SJCRH30 (cell line): ENCODE results near the gene INTS14. TPM values are rescaled to one million over a fixed set of nuclear protein-coding genes. Genes with fewer than 3 reads are reported as not detected.
A peak's percentile ranks its signal among the peaks of the same experiment; 100 is the strongest.
"Not testable (repeated sequence)": the region's sequence is repeated elsewhere in the genome, so short reads cannot be mapped to it uniquely, and the experiment has no call there.

Source experiments
- DNase-seq, 2 experiments: peaks; one replicate each; pipeline ENCODE4 v3.0.0-alpha.2; 2015 to 2020
- H3K27ac ChIP-seq: fragments of 250-450 bp; sonication (Bioruptor Pico); 2 replicates; pipeline ENCODE4 v1.5.1; 2020; ENCODE audit warnings: mild to moderate bottlenecking, moderate library complexity
- H3K27me3 ChIP-seq: fragments of 250-450 bp; sonication (Bioruptor Pico); 2 replicates; pipeline ENCODE4 v1.5.1; 2020; ENCODE audit warnings: mild to moderate bottlenecking, moderate library complexity
- H3K36me3 ChIP-seq: fragments of 250-450 bp; sonication (Bioruptor Pico); 2 replicates; pipeline ENCODE4 v1.5.1; 2020; ENCODE audit warnings: mild to moderate bottlenecking, moderate library complexity
- H3K4me1 ChIP-seq: fragments of 250-450 bp; sonication (Bioruptor Pico); 2 replicates; pipeline ENCODE4 v1.5.1; 2020; ENCODE audit warnings: mild to moderate bottlenecking, moderate library complexity
- H3K4me3 ChIP-seq: fragments of 250-450 bp; sonication (Bioruptor Pico); 2 replicates; pipeline ENCODE4 v1.5.1; 2020; ENCODE audit warnings: mild to moderate bottlenecking, moderate library complexity
- H3K9me3 ChIP-seq: fragments of 250-450 bp; sonication (Bioruptor Pico); replicated peaks from 2 replicates; pipeline ENCODE4 v1.5.1; 2020; ENCODE audit warnings: mild to moderate bottlenecking, moderate library complexity
- total RNA-seq: library from RNA; depleted of rRNA; stranded (reverse); fragments of >200 nt; shearing (Covaris generic); gene quantifications from 2 replicates; pipeline ENCODE4 v1.2.3, GENCODE V29; 2014

Gene INTS14
- total RNA-seq, 1 experiment from 2014 or later: 47.6 TPM

DNA sequence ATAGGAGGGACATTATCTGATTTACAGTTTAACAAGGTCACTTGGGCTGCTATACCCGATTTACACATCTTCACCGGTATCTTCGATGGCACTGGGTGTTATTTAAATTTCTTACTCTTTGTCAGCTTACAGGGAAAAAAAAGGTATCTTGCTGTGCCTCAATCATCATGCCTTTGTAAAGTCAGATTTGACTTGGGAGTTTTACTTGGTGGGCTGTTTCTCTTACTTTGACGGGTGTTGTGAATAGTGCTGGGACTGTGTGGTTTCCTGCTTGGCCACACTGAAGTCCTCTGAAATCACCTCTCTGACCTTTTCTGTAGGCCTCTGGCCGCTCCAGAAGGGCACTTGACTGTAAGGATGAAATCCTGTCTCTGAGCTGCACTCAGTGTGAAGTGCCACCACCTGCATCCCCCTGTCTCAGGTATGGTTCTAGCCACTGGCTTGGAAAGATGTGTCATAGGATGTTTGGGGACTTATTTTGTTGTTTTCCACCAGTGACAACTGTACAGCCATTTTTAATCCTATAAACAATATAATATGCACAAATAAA lies 7.7 kb upstream of the INTS14 start:
- Histone ChIP-seq H3K4me1 (no peaks in the 10 kb centered on the region), H3K27ac (no peak overlapping the region), H3K9me3 (no peaks in the 10 kb centered on the region), H3K4me3 (no peak overlapping the region), H3K27me3 (no peaks in the 10 kb centered on the region), H3K36me3 (no peaks in the 10 kb centered on the region)
- DNase-seq: no peak

DNA sequence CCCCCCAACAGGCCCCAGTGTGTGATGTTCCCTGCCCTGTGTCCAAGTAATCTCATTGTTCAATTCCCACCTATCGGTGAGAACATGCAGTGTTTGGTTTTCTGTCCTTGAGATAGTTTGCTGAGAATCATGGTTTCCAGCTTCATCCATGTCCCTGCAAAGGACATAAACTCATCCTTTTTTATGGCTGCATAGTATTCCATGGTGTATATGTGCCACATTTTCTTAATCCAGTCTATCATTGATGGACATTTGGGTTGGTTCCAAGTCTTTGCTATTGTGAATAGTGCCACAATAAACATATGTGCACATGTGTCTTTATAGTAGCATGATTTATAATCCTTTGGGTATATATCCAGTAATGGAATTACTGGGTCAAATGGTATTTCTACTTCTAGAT lies 5.0 kb upstream of the INTS14 start:
- H3K27me3 ChIP-seq, H3K36me3 ChIP-seq, H3K9me3 ChIP-seq, DNase-seq, H3K27ac ChIP-seq, H3K4me3 ChIP-seq, H3K4me1 ChIP-seq: not testable (repeated sequence)

DNA sequence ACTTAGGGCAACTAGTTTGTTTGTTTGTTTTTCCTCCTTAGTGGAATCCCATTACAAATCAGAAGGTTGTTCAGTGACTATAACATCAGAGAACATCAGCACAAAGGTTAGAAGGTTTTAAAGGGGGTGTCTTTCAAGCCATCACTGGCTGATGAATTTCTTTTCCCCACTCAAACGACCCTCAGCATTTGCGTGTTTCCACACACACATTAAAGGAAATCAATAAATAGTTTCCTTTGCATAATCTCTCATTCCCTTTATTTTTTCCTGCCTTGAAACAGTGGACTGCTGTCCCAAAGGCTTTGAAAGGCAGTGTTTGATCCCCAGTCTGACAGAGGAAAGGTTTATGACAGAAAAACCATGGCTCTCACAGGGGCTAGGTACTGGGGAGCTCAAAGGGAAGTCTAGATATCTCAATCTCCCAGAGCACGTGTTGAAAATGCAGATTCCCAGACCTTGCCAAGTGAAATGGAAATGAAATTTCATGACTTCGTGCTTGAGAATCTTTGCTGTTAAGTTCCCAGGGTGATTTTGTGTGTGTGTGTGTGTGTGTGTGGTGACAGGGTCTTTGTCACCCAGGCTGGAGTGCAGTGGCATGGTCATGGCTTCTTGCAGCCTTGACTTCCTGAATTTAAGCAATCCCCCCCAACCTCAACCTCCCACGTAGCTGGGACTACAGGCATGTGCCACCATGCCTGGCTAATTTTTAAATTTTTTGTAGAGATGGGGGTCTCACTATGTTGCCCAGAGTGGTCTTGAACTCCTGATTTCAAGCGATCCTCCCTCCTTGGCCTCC lies 2.2 kb upstream of the INTS14 start:
- Histone ChIP-seq H3K9me3 (no peaks in the 10 kb centered on the region), H3K27ac (no peak overlapping the region), H3K4me3 (no peak overlapping the region), H3K27me3 (no peaks in the 10 kb centered on the region), H3K36me3 (no peaks in the 10 kb centered on the region), H3K4me1 (peaks cover 5% of the 10 kb centered on the region; the same call in 1 of the 2 replicates)
- no peak for DNase-seq

DNA sequence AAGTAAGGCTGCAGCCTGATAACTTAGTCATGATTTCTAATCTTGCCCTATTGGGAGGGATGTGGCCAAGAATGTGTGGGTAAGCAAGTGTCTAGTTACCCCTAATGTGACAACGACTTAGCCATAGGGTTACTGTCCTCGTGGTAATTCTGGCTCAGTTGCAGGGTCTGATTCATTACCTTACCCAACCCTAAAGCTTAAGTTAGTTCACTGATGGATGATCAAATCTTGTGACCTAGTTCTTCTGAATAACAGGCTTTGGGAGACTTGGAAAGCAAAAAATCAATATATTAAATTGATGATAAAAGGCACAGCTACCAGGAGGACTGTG lies 1.6 kb upstream of the INTS14 start:
- H3K9me3 ChIP-seq: no peaks in the 10 kb centered on the region
- no peak for DNase-seq
- no peaks in the 10 kb centered on the region for H3K27me3 ChIP-seq
- peaks cover 5% of the 10 kb centered on the region; the same call in 1 of the 2 replicates for H3K4me1 ChIP-seq
- no peak overlapping the region for H3K4me3 ChIP-seq
- H3K27ac ChIP-seq: no peak overlapping the region
- H3K36me3 ChIP-seq: no peaks in the 10 kb centered on the region

DNA sequence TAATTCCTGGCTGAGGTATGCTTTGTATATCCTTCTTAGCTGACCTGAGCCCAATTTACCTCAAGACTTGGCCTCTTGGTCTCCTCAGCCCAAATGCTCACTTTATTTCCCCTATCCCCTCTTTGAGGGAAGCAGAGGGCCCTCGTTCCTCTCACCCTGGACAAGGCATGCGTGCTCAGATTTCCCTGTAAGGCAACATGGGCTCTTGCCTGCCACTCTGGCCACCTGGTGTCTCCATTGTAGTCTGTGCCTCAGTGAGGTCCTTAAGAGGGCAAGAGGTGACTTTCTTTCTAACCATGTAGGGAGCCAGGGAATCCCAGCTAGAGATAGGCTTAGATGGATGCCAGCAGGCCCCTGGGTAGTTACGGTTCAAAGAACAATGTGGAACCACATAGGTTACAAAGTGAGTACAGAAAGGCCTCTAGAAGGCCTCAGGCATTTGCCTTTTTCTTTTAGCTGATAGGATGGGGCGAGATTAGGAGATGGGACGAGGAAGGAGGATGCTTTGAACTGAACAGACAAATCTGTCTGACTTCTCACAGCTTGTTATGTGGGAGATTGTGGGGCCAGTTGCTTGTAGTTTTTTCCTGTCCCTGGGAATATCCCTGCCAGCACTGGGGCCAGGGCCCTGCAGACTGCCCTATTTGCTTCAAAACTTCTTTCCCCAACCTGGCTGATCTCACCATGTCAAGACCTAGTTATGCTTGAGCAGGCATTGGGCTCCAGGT lies 1.1 kb upstream of the INTS14 start:
- peak overlapping the region; percentile 92 for H3K4me3 ChIP-seq
- peak overlapping the region; percentile 77 for H3K27ac ChIP-seq
- peaks cover 5% of the 10 kb centered on the region; the same call in 1 of the 2 replicates for H3K4me1 ChIP-seq
- H3K9me3 ChIP-seq: no peaks in the 10 kb centered on the region
- no peaks in the 10 kb centered on the region for H3K36me3 ChIP-seq
- H3K27me3 ChIP-seq: no peaks in the 10 kb centered on the region
- peak; percentile 25 to 40 for DNase-seq

DNA sequence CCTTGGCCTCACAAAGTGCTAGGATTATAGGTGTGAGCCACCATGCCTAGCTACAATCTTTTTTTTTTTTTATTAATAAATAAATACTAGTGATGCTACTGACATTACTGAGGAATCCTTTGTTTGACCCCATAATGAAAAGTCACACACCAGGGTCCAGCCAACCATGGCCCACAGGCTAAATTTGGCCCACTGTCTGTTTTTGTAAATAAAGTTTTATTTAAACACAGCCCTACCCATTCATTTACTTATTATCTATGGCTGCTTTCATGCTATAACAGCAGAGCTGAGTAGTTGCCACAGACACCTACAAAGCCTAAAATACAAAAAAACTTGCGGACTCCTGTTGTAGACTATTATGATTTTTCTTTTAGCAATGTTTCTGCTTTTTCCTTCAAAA lies 7.4 kb downstream of the INTS14 start:
- DNase-seq: no peak
- H3K9me3 ChIP-seq: no peaks in the 10 kb centered on the region
- H3K27me3 ChIP-seq: no peaks in the 10 kb centered on the region
- no peak overlapping the region for H3K27ac ChIP-seq
- no peak overlapping the region for H3K4me3 ChIP-seq
- H3K36me3 ChIP-seq: peaks cover 17% of the 10 kb centered on the region
- H3K4me1 ChIP-seq: no peaks in the 10 kb centered on the region

DNA sequence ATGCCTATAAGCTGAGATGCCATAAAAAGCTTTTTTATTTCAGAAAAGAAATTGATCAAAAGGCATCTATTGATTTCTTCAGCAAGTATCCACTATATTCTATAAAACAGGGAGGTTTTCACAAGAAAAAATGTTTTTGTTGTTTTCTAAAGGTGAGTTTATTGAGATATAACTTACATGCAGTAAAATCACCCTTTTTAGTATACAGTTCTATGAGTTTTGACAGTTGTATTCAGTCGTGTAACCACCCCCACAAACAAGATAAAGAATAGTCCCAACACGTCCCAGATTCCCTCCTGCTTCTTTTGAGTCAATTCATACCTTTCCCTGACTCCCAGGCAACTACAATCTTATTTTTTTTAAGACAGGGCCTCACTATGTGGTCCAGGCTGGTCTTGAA lies 7.8 kb downstream of the INTS14 start:
- Histone ChIP-seq H3K4me1 (no peaks in the 10 kb centered on the region), H3K36me3 (peaks cover 21% of the 10 kb centered on the region), H3K27me3 (no peaks in the 10 kb centered on the region), H3K9me3 (no peaks in the 10 kb centered on the region), H3K4me3 (no peak overlapping the region), H3K27ac (no peak overlapping the region)
- no peak for DNase-seq

DNA sequence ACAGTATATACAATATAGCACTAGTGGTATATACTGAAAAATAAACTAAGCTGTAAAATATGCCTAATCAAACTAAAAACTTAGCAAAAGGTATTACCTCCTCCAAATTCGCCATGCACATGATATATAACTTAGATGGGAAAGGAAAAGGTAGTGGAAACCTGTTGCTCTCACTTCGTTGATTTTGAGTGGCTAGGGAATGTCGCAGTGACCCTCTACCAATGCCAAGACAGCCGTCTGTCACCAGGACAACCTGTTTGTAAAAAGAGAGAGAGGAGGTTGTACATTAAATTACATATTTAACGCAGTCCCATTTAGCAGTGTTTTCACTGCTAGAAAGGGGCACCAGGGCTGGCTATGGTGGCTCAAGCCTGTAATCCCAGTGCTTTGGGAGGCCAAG lies 11.3 kb downstream of the INTS14 start:
- DNase-seq: no peak
- peaks cover 34% of the 10 kb centered on the region for H3K36me3 ChIP-seq
- H3K4me3 ChIP-seq: no peak overlapping the region
- no peak overlapping the region for H3K27ac ChIP-seq
- H3K27me3 ChIP-seq: no peaks in the 10 kb centered on the region
- H3K9me3 ChIP-seq: no peaks in the 10 kb centered on the region
- H3K4me1 ChIP-seq: no peaks in the 10 kb centered on the region

DNA sequence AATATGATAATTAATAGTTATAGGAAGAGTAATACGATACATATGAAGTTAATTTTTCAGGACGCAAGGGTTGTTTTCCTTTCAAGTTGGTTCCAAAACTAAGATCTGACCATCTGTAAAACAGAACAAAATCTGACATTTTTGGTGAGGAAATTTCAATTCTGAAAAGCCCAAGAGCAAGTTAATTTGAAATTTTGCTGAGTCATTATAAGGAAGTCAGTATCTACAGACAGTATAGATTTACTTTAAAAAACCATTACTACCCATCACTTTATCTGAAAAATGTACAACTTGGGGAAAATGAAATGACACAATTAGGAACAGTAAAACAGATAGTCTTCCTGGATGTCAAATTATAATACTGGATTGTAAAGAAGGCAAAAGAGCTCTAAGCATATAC lies 12.5 kb downstream of the INTS14 start:
- Histone ChIP-seq H3K9me3 (no peaks in the 10 kb centered on the region), H3K36me3 (peaks cover 37% of the 10 kb centered on the region), H3K27ac (no peak overlapping the region), H3K4me3 (no peak overlapping the region), H3K27me3 (no peaks in the 10 kb centered on the region), H3K4me1 (no peaks in the 10 kb centered on the region)
- no peak for DNase-seq

DNA sequence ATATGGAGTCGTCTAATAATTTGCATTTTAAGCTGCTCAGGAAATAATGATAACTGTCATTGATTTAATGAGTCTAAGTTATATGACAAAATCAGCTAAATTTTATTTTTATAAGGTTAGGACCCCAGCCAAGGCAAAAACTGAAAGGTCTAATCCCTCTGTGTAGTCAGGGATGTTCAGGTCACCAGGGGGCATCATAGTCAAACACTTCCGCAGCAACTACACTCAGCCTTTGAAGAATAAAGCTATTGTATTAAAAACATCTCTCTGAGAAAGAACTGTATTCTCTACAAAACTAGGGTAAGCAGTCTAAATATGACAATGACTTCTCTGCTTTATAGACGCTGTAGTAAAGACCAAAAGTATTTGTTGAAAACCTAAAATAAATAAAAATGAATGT lies 15.0 kb downstream of the INTS14 start:
- Histone ChIP-seq H3K36me3 (peaks cover 47% of the 10 kb centered on the region), H3K27ac (no peak overlapping the region), H3K4me1 (no peaks in the 10 kb centered on the region), H3K4me3 (no peak overlapping the region), H3K9me3 (no peaks in the 10 kb centered on the region), H3K27me3 (no peaks in the 10 kb centered on the region)
- peak; percentile 29 to 53 for DNase-seq

DNA sequence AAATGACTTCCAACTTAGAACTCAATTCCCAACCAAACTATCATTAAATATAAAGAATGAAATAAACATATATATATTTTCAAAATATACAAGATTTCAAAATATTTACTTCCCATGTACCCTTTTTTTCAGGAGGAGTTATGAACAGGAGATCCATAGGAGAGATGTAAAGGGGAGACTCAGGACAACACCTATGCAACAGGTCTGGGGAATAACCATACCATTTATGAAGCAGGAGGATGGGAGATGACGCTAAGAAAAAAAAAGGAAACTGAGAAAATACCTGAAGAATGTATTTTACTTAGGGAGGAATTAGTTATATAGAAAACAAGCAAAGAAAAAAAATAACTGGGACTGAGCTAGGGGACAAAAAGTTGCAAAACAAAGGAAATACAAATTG lies 23.8 kb downstream of the INTS14 start:
- Histone ChIP-seq H3K9me3 (no peaks in the 10 kb centered on the region), H3K4me3 (no peak overlapping the region), H3K27me3 (no peaks in the 10 kb centered on the region), H3K27ac (no peak overlapping the region), H3K4me1 (peaks cover 13% of the 10 kb centered on the region), H3K36me3 (peaks cover 26% of the 10 kb centered on the region)
- no peak for DNase-seq

DNA sequence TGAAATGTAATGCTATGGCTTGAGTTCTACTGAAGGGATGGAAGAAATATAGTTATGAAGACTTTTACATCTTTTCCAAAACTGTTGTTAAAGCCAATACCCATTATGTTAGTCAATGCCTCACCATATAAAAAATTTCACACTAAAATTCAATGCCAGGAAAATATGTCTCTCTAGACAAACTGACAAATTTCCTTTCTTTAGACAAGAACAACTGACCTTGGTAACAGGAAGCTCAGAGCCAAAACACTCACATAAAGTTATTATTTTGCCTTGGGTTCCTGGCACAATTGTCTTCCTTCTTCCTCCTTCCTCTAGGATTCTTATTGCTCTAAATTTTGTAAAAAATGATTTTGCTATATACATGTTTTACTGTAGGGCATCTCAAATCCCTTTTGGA lies 26.7 kb downstream of the INTS14 start:
- Histone ChIP-seq H3K27ac (no peak overlapping the region; the same call in 1 of the 2 replicates), H3K27me3 (no peaks in the 10 kb centered on the region), H3K36me3 (peaks cover 24% of the 10 kb centered on the region), H3K4me1 (peaks cover 13% of the 10 kb centered on the region), H3K9me3 (no peaks in the 10 kb centered on the region), H3K4me3 (no peak overlapping the region)
- DNase-seq: no peak

DNA sequence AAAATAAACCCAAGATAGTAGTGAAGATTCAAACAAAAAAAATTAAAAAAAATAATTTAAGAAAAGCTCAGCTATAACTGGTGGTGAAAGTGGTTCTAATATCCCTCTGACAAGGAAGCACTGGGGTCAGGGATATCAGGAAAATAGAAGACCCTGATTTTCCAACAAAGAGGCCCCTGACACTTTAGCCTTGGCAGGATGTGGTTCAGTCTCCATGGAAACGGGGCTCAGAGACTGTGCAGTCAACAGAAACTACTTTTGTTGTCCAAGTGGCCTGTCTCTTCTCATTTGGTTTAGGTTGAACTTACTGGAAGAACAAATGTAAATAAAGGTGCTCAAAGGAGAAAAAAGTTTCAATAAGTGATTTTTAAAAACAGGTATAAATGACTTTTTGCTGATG lies 27.2 kb downstream of the INTS14 start:
- Histone ChIP-seq H3K27ac (peak overlapping the region; percentile 6; the same call in 1 of the 2 replicates), H3K4me3 (no peak overlapping the region), H3K9me3 (no peaks in the 10 kb centered on the region), H3K36me3 (peaks cover 27% of the 10 kb centered on the region), H3K4me1 (peaks cover 13% of the 10 kb centered on the region), H3K27me3 (no peaks in the 10 kb centered on the region)
- DNase-seq: peak; percentile 65 to 83

DNA sequence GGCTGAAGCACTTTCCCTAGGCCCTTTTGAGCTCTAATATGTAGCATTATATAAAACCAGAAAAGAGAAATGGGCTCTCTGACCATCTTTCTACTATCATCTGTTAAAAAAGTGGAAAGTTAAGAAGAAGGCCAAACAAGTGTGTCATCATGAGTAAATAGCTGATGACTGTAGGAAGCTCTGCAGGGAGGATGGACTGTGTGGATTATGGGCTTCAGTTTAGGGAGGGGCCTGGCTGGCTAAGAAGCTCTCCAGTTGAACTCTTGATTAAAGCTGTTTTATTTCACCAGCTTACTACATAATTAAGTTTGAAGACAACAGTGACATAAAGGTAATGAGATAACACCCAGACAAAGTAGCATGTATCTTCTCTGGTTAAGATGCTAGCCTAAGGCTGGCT lies 30.6 kb downstream of the INTS14 start:
- H3K27me3 ChIP-seq: no peaks in the 10 kb centered on the region
- no peaks in the 10 kb centered on the region for H3K9me3 ChIP-seq
- H3K4me1 ChIP-seq: peaks cover 13% of the 10 kb centered on the region
- no peak overlapping the region for H3K27ac ChIP-seq
- H3K36me3 ChIP-seq: peaks cover 45% of the 10 kb centered on the region
- no peak for DNase-seq
- no peak overlapping the region for H3K4me3 ChIP-seq

DNA sequence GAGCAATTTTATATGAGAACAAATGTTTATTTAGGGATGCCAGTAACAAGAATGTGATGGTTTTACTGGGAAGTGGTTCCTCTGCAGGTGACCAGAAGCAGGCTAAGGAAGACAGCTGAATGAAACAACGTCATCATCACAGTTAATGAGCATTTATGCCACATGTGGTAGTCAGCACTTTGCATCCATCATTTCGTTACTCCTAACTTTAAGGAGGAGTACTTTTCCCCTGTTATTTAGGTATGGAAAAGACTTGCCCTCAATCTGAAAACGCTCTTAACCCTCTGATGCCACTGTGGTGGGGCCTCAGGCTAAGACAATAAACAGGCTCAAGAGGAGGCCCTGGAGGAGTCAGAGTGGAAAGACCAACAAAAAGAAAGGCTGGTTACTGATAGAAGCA lies 31.2 kb downstream of the INTS14 start:
- H3K27ac ChIP-seq: no peak overlapping the region
- no peaks in the 10 kb centered on the region for H3K27me3 ChIP-seq
- no peak for DNase-seq
- H3K36me3 ChIP-seq: peaks cover 45% of the 10 kb centered on the region
- H3K9me3 ChIP-seq: no peaks in the 10 kb centered on the region
- H3K4me3 ChIP-seq: no peak overlapping the region
- H3K4me1 ChIP-seq: peaks cover 13% of the 10 kb centered on the region
